ENCODE results near the gene AASDH.

Gene AASDH

DNA sequence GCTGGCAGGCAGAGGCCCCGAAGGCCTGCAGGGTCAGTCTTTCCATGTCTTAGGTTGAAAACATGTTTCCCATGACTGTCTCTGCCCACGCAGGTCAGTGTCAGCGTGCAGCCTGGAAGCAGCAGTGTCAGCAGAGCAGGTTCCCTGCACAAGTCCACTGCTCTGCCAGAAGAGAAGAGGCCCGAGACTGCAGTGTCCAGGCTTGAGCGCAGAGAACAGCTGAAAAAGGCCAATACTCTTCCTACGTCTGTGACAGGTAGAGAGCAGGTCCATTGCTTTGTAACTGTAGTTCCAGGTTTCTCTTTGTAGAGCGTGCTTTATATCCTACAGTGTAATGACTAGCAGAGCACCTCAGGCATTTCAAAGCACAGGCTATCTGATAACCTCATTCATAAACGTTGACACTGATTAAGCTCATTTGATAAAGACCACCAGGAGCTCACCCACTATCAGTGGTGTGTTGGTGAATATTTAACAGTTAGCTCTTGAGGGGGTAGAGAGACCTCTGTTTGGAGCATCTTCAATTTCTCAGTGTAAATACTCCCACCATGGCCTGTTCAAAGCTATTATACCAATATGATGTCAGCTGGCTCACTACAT, 63.2 kb downstream of the AASDH start:
- no peak overlapping the region for H3K4me3 ChIP-seq (ENCODE audit: low read length)
- DNase-seq (ENCODE audit: low read depth, low spot score), result no peak

DNA sequence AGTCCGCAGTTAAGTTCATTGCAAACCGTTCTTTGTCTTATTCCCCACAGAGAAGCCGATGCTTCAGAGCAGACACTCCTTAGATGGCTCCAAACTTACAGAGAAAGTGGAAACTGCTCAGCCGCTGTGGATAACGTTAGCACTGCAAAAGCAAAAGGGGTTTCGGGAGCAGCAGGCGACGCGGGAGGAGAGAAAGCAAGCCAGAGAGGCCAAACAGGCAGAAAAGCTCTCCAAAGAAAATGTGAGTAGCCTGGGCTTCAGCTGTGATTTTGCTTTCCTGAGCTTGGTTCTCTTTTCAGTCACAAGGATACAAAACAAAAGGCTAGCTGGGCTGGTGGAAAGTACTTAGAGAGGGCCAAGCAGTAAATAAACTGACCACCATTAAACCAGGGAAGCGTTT, 64.0 kb downstream of the AASDH start:
- no peak for DNase-seq (ENCODE audit: low read depth, low spot score)

DNA sequence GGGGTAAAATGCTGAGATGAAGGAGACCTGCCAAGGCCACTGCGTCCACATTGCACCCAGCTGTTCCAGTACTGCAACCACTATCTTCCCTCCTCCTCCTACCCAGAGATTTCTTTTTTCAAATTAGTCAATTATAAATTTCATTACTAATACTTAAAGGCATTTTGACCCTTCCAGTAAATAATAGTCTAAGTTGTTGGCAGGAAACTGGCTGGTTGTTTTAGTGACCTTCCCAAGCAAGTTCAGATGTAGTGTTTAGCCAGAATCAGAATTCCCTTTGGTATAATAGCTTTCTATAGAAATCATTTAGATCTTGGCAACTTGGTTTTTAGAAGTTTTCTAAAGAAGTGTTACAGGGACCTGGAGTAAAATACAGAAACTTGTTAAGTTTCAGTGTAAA, 66.0 kb downstream of the AASDH start:
- no peak overlapping the region for H3K4me3 ChIP-seq (ENCODE audit: low read length)
- DNase-seq (ENCODE audit: low read depth, low spot score), result no peak

More for the DNA sequence above, 64.0 kb downstream of the AASDH start:
- no peak overlapping the region for H3K4me3 ChIP-seq (ENCODE audit: low read length)

DNA sequence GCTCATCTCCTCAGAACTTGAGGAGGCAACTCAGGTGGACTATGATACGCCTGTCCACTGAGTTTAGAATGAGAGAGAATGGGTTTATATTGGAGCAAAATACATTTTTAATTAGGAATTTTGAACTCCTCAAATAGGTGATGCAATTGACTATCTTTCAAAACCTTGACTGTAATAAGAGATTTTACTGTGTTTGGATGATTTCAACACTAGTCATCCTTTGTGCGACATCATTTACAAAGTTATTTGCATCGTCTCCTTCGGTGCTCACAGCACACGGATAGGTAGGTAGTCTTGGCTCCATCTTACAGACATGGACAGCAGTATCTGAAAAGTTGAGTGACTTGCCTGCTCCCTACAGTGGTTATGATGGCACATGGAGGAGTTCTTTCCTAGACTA, 67.0 kb downstream of the AASDH start:
- no peak for DNase-seq (ENCODE audit: low read depth, low spot score)
- no peak overlapping the region for H3K4me3 ChIP-seq (ENCODE audit: low read length)

DNA sequence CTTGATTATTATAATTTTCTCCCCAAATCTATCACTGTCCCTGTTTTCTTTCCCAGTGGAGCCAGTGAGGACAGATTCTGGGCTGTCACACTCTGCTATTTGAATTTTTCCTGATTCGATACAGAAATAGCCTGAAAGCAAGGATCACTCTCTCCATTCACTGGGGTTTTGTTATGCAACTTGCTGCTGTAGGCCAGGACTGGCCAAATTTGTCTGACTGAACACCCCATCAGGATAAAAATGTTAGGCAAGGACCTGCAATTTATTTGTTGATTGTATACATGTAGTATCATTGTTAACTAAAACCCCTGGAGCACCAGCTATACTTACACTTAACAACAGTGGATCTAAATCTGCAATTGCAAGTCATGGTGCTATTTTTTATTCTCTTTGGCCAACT, 68.7 kb downstream of the AASDH start:
- no peak for DNase-seq (ENCODE audit: low read depth, low spot score)
- no peak overlapping the region for H3K4me3 ChIP-seq (ENCODE audit: low read length)

DNA sequence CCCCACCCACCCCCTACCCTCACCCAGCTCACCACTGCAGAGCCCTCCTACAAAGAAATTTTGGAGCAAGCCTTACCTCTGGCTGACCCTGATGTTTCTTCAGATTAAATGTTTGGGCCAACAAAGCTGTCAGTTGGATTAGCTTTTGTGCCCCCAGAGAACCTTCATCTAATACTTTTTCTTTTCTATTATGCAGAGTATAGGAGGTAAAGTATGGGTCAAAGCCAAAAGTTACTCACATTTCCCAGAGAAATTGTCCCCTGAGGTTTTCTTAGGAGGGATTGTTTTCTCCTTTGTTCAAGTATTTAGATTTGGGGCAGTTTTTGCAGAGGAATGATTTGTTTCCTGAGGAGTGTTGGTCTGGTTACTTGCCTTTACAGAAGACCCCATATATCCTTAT, 69.5 kb downstream of the AASDH start:
- H3K4me3 ChIP-seq (ENCODE audit: low read length), result no peak overlapping the region
- no peak for DNase-seq (ENCODE audit: low read depth, low spot score)

DNA sequence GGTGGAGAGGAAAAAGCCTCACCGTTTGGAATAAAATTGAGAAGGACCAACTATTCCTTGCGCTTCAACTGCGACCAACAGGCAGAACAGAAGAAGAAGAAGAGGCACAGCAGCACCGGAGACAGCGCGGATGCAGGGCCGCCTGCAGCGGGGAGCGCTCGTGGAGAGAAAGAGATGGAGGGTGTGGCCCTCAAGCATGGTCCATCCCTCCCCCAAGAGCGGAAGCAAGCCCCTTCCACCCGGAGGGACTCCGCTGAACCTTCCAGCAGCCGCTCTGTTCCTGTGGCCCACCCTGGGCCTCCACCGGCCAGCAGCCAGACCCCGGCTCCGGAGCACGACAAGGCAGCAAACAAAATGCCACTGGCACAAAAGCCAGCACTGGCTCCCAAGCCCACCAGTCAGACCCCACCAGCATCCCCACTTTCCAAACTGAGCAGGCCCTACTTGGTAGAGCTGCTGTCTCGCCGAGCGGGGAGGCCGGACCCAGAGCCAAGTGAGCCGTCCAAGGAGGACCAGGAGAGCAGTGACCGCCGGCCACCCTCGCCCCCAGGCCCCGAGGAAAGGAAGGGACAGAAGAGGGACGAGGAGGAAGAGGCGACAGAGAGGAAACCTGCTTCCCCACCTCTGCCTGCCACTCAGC, 71.2 kb downstream of the AASDH start:
- no peak for DNase-seq (ENCODE audit: low read depth, low spot score)
- H3K4me3 ChIP-seq (ENCODE audit: low read length), result no peak overlapping the region

DNA sequence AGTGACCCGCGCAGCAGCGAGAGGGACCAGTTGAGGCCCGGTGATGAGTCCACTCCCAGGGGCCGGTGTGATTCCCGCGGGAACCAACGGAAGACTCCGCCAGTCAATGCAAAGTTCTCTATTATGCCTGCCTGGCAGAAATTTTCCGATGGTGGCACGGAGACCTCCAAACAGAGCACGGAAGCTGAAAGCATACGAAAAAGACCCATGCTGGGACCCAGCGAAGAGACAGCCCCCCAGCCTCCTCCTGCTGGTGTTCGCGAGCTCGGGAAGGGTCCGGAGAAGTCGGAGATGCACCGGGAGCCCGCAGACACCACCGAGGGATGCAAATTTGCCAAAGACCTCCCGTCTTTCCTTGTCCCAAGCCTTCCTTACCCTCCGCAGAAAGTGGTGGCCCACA, 71.7 kb downstream of the AASDH start:
- H3K4me3 ChIP-seq (ENCODE audit: low read length), result no peak overlapping the region
- DNase-seq (ENCODE audit: low read depth, low spot score), result no peak

DNA sequence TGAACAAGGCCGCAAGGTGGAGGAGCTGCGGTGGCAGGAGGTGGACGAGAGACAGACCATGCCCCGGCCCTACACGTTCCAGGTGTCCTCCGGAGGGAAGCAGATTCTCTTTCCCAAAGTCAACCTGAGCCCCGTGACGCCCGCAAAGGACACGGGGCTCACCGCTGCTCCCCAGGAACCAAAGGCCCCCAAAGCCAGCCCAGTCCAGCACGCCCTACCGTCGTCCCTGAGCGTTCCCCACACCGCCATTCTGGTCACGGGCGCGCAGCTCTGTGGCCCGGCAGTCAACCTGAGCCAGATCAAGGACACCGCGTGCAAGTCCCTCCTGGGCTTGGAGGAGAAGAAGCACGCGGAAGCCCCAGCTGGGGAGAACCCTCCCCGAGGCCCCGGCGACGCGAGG, 72.2 kb downstream of the AASDH start:
- DNase-seq (ENCODE audit: low read depth, low spot score), result no peak
- no peak overlapping the region for H3K4me3 ChIP-seq (ENCODE audit: low read length)

DNA sequence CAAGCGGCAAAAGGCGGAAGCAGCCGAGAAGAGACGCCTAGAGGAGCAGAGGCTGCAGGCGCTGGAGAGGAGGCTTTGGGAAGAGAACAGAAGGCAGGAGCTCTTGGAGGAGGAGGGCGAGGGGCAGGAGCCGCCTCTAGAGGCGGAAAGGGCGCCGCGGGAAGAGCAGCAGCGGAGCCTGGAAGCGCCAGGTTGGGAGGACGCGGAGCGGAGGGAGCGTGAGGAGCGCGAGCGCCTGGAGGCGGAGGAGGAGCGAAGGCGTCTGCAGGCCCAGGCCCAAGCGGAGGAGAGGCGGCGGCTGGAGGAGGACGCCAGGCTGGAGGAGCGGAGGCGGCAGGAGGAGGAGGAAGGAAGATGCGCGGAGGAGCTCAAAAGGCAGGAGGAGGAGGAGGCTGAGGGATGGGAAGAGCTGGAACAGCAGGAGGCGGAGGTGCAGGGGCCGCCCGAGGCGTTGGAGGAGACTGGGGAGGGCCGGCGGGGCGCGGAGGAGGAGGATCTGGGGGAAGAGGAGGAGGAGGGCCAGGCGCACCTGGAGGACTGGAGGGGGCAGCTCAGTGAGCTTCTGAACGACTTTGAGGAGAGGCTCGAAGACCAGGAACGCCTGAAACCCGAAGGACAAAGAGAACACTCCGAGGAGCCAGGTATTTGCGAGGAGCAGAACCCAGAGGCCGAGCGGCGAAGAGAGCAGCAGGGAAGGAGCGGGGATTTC, 72.9 kb downstream of the AASDH start:
- H3K4me3 ChIP-seq (ENCODE audit: low read length), result no peak overlapping the region
- DNase-seq (ENCODE audit: low read depth, low spot score), result no peak

DNA sequence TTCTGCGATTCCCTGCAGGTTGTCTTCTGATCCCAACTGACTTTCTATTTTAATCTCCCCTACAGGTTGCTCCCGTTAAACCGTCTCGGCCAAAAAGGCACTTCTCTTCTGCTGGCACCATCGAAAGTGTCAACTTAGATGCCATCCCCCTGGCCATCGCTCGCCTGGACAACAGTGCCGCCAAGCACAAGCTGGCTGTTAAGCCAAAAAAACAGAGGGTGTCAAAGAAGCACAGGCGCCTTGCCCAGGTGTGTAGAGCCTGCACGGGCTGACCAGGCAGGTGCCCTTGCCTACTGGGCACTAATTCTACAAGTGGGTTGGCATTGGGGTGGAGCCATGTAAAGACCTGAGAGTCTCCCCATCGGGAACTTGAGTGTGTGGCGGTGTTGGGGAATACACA, 74.2 kb downstream of the AASDH start:
- no peak overlapping the region for H3K4me3 ChIP-seq (ENCODE audit: low read length)
- no peak for DNase-seq (ENCODE audit: low read depth, low spot score)

DNA sequence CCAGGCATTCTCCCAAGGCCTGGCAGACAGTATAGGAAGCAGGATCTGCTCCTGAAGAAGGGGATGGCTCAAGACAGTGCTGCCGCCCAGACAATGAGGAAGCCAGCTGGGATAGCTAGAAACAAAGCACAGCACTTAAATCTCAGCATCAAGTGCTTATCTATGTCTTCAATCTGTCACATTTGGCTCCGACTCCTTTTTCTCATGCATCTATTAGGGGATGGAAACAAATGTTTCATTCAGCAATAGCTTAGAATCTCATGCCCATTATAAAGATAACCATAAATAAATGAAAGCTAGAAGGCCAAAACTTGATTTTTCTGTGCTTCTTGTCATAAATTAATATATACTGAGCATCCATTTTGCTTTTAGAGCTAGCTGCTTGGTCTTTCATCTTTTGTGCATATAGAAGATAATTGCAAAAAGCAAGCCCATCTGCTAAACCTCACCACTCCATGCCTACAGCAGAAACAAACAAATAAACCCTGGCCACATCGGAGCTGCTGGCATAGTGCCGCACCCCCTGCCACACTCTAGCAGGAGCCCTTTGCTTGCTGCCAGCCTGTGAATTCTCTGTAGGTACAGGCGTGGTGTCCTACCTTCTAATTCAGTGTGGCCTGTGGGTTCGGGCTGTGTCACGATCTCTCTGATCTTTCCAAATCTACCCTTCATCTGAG, 75.9 kb downstream of the AASDH start:
- DNase-seq (ENCODE audit: low read depth, low spot score), result no peak

DNA sequence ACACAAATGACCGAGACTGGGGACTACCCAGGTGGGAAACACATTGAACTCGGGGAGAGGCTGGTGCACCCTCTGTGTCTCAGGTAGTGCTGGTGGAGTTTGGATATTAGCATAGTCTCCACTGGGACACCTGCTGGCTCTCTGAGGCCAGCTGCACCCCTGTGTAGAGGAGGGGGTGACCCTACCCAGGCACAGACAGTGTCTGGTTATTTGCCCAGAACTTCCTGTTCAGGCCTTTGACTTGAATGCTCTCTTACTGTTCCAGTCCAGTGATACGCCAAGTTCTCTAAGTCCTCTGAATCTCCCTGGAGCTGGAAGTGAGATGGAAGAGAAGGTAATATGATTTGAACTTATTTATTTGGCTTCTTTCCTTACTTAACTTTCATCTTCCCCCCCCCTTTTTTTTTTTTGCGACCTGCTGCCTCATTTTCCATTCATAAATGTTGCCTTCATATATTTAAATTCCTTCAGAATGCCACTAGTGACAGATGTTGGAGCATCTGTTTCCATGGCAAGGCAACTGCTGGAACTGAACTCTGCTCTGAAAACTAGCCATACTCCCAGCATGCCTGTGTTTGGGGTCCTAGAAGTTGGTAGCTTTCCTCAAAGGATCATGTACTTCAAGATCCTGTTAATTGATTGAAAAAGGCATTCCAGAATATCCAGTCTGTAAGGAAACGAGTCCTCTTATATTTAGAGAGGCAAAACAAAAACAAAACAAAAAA, 76.7 kb downstream of the AASDH start:
- no peak overlapping the region for H3K4me3 ChIP-seq (ENCODE audit: low read length)
- DNase-seq (ENCODE audit: low read depth, low spot score), result no peak

More for the DNA sequence above, 75.9 kb downstream of the AASDH start:
- H3K4me3 ChIP-seq (ENCODE audit: low read length), result no peak overlapping the region

DNA sequence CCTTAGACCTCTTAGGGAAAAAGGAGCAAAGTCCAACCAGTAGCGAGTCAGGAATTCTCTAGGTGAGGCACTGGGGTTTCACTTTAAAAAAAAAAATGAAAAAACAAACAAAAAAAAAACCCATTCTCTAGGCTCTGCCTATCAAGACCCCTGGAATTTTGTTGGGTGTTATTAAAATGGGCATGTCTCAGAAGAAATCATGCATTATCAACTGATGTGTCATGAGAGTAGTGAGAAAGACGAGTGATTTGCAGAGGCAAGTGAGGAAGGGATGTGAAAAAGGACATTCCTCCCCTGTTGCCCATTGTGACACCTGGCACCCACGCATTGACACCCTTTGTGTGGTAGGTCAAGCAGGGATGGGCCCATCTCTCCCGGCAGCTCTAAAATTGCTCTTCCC, 78.9 kb downstream of the AASDH start:
- no peak overlapping the region for H3K4me3 ChIP-seq (ENCODE audit: low read length)
- no peak for DNase-seq (ENCODE audit: low read depth, low spot score)

DNA sequence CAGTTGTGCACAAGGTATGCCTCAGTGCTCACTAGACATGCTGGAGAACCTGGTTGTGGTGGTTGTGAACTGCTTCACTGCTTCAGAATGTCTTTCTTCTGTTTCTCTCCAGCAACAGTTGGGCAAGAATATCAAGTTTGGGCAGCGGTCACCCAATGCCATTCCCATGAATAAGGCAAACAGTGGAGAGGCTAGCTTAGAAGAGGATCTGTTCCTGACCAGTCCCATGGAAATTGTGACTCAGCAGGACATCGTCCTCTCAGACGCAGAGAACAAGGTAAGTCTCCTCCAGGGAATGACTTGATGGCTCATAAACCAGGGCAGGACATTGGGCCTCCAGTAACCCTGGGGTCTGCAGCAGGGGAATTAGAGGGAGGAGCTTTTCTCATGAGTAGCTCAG, 79.9 kb downstream of the AASDH start:
- no peak for DNase-seq (ENCODE audit: low read depth, low spot score)

DNA sequence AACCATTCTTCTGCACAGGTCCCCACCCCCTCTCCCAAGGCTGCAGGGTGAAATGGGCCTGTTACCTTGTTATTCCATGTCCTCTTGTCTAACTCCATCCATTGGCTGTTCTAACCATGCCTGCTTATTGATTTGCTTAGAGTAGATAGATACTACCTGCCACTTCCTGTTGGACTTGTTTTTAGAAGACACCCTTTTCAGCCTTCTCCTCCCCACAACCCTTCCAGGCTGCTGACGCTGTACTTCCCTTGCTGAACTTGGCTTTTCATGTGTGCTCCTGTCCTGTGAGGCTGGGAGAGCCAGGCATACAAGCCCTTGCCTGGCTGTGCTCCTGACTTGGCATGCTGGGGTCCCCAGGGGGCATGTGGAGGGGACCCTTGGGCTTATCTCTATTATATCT, 81.9 kb downstream of the AASDH start:
- no peak overlapping the region for H3K4me3 ChIP-seq (ENCODE audit: low read length)
- no peak for DNase-seq (ENCODE audit: low read depth, low spot score)

More for the DNA sequence above, 79.9 kb downstream of the AASDH start:
- no peak overlapping the region for H3K4me3 ChIP-seq (ENCODE audit: low read length)

DNA sequence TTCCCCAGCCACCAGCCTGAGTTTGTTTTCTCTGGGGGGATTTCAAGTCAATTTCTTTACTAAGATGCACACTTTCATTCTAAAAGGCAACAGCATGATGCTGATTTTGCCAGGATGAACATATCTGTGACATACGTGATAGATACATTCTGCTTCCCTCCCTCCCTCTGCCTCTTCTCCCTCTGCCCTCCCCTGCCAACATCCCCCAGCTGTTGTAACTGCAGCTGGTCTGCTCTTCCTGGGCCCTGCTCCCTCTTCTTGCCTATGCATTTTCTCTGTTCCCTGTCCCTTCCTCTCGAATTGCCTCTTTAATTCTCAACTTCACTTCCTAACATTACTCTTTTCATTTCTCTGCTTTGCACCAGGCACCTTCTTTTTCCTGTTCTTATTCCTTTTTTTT, 83.4 kb downstream of the AASDH start:
- no peak for DNase-seq (ENCODE audit: low read depth, low spot score)

DNA sequence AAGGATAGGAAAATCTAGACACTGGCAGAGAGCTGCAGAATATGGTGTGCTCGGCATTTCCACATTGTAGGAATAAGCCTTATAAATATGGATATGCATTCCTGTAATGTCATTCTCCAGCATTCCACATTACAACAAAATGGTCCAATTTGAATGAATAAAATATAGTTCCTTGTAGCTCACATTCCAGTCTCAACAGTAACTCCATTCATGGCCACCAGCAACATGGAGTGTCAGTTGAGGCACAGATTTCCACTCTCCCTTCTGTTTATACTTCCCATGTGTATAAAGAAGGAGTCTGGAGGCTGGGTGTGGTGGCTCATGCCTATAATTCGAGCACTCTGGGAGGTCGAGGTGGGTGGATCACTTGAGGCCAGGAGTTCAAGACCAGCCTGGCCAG, 84.5 kb downstream of the AASDH start:
- DNase-seq (ENCODE audit: low read depth, low spot score), result no peak
- no peak overlapping the region for H3K4me3 ChIP-seq (ENCODE audit: low read length)

More for the DNA sequence above, 83.4 kb downstream of the AASDH start:
- no peak overlapping the region for H3K4me3 ChIP-seq (ENCODE audit: low read length)

DNA sequence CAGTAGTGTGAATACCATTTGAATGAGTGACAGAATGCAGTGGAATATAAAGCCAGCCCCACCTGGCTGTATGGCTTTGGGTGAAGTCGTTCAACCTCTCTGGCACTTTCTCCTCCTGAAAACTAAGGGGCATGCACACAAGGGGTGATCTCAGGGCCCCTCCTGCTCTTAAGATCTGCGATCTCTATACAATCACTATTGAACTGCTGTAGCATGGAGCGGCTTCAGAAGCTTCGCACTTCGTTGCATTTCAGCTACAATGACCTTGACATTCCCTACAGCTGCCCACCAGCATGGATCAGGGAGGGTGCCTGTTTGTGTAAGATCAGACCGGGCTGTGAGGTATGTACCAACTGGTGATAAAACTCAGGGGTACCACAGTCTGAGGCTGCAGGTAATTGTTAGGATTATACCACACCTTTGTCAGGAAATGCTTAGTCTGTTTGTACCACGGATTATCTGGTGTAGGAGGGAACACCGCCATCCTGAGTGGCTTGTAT, 85.2 kb downstream of the AASDH start:
- H3K4me3 ChIP-seq (ENCODE audit: low read length), result no peak overlapping the region
- no peak for DNase-seq (ENCODE audit: low read depth, low spot score)

Data from Jurkat, Clone E6-1 (cell line).